ENCODE measurements around the gene GSE1.

DNA sequence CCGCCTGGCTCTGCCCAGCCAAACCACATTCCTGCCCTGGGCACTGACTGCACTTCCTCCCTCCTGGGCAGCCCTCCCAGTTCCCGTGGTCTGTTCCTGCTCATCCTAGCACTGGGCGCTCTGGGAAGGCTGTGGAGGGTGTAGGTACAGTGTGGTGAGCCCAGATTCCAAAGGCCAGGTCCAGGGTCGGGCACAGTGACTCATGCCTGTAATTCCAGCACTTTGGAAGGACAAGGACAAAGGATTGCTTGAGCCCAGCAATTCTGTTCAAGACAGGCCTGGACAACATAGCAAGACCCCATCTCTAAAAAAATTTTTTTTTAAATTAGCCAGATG lies 107.1 kb downstream of the GSE1 start:
- TF ChIP-seq, protein P1, sequence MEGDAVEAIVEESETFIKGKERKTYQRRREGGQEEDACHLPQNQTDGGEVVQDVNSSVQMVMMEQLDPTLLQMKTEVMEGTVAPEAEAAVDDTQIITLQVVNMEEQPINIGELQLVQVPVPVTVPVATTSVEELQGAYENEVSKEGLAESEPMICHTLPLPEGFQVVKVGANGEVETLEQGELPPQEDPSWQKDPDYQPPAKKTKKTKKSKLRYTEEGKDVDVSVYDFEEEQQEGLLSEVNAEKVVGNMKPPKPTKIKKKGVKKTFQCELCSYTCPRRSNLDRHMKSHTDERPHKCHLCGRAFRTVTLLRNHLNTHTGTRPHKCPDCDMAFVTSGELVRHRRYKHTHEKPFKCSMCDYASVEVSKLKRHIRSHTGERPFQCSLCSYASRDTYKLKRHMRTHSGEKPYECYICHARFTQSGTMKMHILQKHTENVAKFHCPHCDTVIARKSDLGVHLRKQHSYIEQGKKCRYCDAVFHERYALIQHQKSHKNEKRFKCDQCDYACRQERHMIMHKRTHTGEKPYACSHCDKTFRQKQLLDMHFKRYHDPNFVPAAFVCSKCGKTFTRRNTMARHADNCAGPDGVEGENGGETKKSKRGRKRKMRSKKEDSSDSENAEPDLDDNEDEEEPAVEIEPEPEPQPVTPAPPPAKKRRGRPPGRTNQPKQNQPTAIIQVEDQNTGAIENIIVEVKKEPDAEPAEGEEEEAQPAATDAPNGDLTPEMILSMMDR (IDR thresholded peaks at IDR 0.05): no peak
- no peak for TF ChIP-seq POLR2A (IDR thresholded peaks at IDR 0.05)

Data from right lobe of liver (tissue), 4 donors.